HL-60/S4 treated with phorbol 12-myristate 13-acetate at 8.2 ng/mL for 4 days and 3 days (cell line): ENCODE data around the gene LMTK2.
"Not testable (repeated sequence)": the region's sequence is repeated elsewhere in the genome, so short reads cannot be mapped to it uniquely, and the experiment has no call there.

ENCODE experiments used
- in situ Hi-C: fragments of 300-500 bp; cut with MboI; formaldehyde crosslinking; loops from 2 replicates; pipeline ENCODE4 v1.15.0; 2022; ENCODE audit warnings: low sequenced_read_pairs

Gene LMTK2

GRCh38 chr7:98215561-98216495, 109.2 kb downstream of the LMTK2 start:
- in situ Hi-C loops: no loop called here

- in situ Hi-C loops: no loop called here
Observed at GRCh38 chr7:98216941-98217622, 110.4 kb downstream of the LMTK2 start.

- in situ Hi-C loops: no loop called here
Observed at GRCh38 chr7:98217623-98218582, 111.2 kb downstream of the LMTK2 start.

GRCh38 chr7:98219382-98219781, 112.7 kb downstream of the LMTK2 start:
- in situ Hi-C loops: not testable (repeated sequence)

- in situ Hi-C loops: no loop called here
Observed at GRCh38 chr7:98221611-98222532, 115.2 kb downstream of the LMTK2 start.

- in situ Hi-C loops: no loop called here
Observed at GRCh38 chr7:98222533-98223195, 116.0 kb downstream of the LMTK2 start.

GRCh38 chr7:98223351-98223897, 116.8 kb downstream of the LMTK2 start:
- in situ Hi-C loops: no loop called here

- in situ Hi-C loops: no loop called here
Observed at GRCh38 chr7:98223898-98224700, 117.4 kb downstream of the LMTK2 start.

- in situ Hi-C loops: no loop called here
Observed at GRCh38 chr7:98224701-98225181, 118.1 kb downstream of the LMTK2 start.

- in situ Hi-C loops: no loop called here
Observed at GRCh38 chr7:98225913-98226614, 119.4 kb downstream of the LMTK2 start.

GRCh38 chr7:98227939-98228338, 121.3 kb downstream of the LMTK2 start:
- in situ Hi-C loops: no loop called here

GRCh38 chr7:98228801-98229200, 122.1 kb downstream of the LMTK2 start:
- in situ Hi-C loops: no loop called here

- in situ Hi-C loops: no loop called here
Observed at GRCh38 chr7:98229441-98229840, 122.8 kb downstream of the LMTK2 start.

- in situ Hi-C loops: no loop called here
Observed at GRCh38 chr7:98229991-98230745, 123.5 kb downstream of the LMTK2 start.

- in situ Hi-C loops: no loop called here
Observed at GRCh38 chr7:98230746-98231471, 124.2 kb downstream of the LMTK2 start.
